ENCODE data around the gene FAM53C.
"Not testable (repeated sequence)": the region's sequence is repeated elsewhere in the genome, so short reads cannot be mapped to it uniquely, and the experiment has no call there.

The FAM53C gene

DNA sequence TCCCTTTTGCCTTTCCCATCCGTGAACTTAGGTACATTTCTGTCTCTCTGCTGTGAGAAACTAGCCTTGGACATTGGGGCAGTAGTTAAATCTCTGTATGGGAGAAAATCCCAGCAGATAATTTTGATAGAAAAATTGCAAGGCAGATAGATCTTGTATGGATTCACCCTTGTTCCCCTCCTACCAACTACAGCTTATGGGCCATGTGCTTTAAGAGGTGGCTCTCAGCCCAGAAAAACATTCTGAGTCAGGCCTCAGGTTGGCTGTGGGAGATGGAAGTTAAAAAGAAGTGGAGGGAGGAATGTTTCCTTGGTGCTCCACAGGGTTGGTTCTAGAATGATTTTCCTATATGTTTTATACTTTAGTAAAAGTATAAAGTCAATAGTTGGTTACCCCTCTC, 13.0 kb downstream of the FAM53C start:
- DNase-seq (ENCODE audit: low read depth, low spot score), result no peak

DNA sequence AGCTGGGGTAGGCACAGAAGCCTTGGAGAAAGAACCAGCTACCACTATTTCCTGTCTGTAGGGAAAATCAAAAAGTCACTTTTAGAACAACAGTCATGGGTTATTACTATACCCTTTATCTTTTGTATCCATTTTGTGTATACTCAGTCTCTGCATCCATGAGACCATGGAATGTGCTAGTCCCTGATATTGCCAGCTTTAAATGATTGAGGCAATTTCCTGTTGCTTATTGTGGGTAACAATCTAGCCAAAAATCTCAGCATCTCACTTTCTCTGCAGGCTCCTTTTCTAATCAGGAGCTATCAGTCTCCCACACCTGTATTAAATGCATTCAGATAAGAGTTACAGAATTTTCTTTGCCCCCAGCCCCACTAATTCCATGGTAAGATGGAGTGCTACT, 13.5 kb downstream of the FAM53C start:
- no peak for DNase-seq (ENCODE audit: low read depth, low spot score)

DNA sequence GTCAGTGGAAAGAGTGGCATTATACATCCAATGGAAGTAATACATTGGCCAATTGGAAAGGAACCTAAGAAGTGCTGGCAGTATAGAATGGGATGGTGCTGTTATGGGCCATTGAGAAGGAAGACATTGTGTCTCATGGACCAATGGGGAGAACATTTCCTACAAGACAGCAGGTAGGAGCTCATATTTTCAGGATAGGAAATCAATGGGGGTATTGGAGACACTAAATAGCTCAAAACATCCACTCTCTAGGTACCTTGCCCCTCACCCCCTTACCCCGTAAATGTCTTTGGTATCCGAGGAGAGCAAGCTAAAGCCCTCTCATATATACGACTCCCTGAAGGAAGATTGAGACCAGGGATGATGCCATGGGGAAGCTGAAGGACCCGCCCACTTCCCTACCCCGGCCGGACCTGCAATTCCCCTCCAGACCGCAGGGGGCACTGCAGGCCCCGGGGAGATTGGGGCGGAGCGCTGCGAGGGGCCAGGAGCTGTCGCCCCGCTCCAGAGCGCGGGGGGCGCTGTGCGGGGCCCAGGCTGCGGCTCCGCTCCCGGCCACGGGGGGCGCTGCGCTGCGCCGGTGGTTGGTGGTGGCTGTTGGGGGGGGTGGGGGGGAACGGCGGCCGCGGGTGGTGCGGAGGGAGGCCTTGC, 14.1 kb downstream of the FAM53C start, which contains the start of gene KDM3B:
Gene KDM3B, plus strand, starts transcription at position 615 of the 651 bp plus-strand sequence. CDS start 111 bp downstream, outside the sequence.
- DNase-seq (ENCODE audit: low read depth, low spot score), result peak; percentile 86

DNA sequence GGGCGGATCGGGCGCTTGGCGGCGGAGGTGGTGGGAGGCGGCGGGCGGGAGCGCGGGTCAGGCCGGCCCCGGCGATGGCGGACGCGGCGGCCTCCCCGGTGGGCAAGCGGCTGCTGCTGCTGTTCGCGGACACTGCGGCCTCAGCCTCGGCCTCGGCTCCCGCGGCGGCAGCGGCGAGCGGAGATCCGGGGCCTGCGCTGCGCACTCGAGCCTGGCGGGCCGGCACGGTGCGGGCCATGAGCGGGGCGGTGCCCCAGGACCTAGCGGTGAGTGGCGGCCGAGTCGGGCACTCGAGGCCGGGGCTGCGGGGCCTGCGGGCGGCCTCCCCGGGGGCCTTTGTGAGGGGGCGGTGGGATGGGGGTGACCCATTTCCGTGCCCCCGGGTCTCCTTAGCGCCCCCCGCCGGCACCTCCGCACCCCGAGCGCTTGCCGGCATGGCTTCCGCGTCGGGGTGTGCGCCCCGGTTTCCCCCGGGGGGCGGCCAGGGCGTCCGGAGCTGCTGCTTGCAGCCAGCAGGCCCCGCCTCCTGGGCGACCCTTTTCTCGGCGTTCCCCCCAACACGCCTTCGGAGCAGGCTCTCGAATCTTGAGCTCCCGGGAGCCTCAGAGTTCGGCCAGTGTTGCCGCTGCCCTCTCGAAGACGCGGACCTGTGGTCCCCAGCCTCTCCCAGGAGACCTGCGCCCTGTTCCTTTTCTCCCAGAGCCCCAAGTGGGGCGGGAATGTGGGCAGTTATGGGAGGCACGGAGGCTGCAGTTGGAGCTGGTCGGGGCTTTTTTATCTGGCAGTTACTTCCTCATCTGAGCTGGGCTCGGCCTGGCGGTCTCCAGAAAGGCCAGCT, 14.9 kb downstream of the FAM53C start:
- no peak for DNase-seq (ENCODE audit: low read depth, low spot score)

DNA sequence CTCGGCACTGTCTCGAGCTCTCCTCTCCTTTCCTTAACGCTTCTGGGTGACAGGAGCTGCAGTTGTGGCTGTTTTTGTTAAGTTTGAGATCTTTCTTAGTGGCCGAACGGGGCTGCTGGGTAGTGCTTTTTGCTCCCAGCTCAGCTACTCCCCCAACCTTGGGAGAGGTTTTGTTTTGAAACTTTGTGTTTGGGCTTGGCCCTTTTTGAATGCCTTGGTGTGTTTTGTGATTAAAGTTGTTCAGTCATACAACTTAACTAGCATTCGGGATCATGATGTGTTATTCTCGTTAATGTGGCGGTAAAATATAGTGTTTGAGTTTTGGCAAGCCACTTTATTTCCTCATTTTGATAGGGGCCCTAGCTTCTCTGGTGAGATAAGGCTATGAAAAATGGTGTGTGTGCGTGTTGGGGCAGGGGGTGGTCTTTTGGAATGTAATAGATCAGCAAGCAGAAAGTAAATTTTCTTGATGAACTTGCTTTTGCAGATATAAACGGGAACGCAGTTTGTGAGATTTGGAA, 15.6 kb downstream of the FAM53C start:
- DNase-seq (ENCODE audit: low read depth, low spot score), result no peak

DNA sequence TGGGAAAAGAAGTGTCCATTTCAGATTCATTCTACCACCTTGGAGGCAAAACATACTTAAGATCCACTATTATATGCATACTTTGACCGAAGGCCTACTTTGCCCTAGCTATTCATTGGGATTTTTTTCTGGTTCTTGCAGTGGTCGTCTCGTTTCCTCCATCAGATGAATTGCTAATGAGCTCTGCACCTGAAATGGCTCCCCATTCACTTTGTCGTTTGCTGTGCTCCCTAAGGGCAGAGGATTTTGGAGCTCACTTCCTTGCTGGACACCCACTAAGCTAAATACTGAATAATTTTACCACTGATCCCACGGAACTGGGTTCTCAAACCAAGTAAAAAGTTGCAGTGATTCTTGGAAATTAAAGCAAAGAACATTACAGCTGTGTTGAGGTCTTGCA, 16.3 kb downstream of the FAM53C start:
- no peak for DNase-seq (ENCODE audit: low read depth, low spot score)

DNA sequence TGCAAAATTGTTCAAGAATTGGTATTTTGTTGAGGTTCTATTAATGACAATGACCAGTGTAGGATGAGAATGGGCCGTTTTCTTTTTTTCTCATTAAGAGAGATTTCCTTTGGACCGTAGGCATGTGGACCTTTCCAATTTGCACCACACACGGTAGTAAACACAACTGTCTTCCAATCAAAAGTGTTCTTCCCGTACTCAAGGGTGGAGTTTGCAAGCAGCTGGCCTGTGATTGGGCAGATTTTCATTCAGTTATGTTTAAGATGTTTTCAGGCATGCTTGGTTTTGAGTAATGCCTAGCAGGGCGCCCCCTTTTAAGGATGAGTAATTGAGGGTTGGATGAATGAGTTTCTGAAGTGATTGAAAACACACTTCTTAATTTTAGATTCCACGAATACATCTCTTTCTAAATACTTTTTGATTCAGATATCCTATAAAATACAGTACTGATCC, 16.9 kb downstream of the FAM53C start:
- no peak for DNase-seq (ENCODE audit: low read depth, low spot score)

DNA sequence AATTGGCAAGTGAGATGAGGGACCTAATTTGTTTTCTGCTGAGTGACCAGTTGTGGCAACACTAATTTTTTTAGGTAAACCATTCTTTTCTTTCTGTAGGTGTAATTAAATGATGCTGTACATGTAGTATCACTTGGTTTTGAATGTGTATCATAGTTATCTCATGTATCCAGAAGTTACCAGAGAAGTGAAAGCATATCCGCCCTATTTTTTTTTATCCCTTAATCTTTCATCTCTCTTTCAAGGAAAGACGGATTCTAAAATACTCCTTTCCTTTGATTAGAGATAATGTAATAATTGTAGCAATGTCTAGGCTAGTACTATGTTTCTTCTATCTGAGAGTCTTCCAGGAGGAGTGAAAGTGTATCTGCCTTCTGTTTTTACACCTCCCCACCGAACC, 21.6 kb downstream of the FAM53C start:
- no peak for DNase-seq (ENCODE audit: low read depth, low spot score)

DNA sequence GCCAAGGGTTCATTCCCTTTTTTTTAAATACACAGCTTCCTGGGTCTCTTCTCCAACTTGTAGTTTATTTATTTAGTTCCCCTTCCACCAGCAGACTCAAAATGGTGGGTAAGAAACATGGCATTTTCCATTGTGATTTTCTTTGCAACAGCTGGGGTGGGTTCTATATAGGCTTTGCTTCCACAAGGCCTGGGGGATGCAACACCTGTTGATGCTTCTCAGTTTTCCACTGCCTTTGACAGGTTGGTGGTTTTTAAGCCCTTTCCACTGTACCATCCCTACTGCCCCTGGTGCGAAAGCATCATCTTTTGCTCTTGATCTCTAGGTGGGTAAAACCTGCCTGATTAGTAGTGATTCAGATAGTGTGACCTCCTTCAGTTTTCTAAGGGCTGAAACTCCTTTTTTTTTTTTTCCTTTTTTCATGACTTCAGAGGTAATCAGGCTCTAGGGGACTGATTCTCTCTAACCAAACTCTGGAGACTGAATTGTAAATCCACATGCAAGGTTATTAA, 22.9 kb downstream of the FAM53C start:
- no peak for DNase-seq (ENCODE audit: low read depth, low spot score)

DNA sequence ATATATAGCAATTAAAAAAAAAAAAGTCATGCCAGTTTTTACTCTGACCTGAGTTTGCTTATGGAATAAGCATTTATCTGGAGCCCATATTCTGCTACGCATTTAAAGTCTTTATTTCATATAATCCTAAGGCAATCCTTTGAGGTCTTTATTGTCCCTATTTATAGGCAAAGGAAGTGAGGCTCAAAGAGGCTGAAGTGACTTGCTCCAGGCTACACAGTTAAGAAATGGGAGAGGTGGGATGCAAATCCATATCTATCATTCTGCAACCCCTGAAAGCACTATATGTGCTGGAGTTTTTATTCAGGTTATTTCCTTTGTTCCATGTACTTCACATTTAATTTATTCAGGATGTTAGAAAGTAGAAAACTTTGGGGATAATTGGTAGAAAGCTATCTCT, 26.5 kb downstream of the FAM53C start:
- no peak for DNase-seq (ENCODE audit: low read depth, low spot score)

DNA sequence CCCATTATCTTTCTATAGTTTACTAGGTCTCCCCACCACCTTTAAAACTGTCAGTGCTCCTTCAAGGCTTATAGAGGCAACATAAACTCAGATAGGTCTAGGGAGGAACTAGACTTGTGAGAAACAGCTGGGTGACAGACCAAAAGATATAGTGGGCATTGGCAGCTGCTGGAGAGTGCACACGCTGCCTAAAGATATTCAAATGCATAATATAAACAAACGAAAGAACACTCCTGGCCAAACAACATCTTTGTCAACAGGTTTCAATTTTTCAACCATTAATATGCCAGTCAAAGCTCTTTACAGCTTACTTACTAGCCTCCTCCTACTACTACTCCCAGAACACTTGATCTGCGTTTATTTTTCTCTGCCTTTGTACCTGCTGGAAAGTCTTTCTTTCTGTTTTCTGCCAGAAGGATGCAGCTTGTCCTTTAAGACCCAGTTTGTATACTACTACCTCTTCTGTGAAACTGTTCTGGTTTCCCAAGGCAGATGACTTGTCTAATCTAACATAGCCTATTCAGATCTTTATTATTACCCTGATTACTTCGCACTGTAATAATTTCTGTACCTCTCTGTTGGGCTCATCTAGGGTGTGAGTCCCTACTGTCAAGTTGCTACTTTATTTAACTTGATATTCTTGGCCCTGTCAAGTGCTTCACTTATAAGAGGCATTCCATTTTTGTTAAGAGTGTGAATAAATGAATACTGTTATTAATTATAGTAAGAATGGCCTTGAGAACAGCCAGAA, 28.7 kb downstream of the FAM53C start:
- DNase-seq (ENCODE audit: low read depth, low spot score), result no peak

DNA sequence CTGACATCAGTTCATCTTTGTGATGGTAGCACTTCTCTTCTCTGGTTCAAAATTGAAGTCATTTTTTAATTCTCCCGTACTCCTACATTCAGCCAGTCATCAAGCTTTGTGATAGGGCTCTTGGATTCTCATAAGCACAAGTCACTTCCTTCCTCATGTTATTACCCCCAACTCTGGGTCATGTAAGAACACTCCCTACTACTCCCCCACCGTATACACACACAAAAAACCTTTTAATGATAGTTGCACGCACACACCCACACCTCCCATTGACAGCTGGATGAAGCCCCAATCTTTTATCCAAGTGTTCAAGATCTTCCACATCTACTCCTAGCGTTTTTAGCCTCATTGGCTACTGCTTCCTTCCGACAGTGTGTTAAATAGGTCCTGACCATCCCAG, 31.2 kb downstream of the FAM53C start:
- DNase-seq (ENCODE audit: low read depth, low spot score), result no peak

DNA sequence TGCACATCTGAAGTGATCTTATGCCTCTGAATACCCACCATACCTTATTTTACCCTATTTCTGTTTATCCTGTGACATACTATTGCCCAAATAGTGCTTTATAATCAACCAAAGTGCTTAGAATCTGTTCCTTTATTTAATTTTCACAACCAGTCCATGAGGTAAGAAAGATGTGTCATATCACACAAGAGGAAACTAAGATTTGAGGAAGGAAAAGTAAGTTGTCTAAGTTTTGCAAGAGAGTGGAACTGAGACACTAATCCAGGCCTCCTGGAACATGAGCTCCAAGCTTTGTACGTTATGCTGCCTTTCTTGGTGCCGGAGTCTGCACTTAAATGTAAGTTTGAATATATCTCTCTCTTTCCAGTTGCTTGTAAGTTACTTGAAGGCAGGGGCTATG, 31.6 kb downstream of the FAM53C start:
- DNase-seq (ENCODE audit: low read depth, low spot score), result no peak

DNA sequence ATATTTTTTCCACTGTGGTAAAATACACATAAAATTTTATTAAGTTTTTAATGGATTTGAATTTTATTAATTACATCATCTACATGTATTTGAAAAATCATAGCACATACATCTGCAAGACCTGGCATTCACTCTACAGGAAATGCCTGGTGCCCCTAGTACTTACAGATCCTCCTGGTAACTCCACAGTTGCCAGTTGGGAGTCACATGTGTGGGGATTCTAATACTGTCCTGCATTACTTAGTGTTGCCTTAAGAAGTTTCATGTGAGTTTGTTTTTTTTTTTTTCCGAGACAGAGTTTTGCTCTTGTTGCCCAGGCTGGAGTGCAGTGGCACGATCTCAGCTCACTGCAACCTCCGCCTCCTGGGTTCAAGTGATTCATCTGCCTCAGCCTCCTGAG, 32.5 kb downstream of the FAM53C start:
- no peak for DNase-seq (ENCODE audit: low read depth, low spot score)

DNA sequence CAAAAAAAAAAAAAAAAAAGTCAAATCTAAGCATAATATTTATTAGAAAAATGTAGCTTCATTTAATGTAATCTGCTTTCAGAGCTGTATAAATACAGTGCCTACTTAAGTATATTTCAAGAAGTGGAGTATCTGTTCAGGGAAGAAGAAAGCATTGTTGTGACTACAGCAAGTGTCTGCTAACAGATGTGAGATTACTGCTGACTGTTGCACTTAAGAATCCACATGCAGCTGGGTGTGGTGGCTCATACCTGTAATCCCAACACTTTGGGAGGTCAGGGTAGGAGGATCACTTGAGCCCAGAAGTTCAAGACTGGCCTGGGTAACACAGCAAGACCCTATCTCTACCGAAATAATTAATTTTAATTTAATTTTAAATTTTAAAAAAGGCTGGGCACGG, 33.4 kb downstream of the FAM53C start:
- DNase-seq (ENCODE audit: low read depth, low spot score), result no peak

DNA sequence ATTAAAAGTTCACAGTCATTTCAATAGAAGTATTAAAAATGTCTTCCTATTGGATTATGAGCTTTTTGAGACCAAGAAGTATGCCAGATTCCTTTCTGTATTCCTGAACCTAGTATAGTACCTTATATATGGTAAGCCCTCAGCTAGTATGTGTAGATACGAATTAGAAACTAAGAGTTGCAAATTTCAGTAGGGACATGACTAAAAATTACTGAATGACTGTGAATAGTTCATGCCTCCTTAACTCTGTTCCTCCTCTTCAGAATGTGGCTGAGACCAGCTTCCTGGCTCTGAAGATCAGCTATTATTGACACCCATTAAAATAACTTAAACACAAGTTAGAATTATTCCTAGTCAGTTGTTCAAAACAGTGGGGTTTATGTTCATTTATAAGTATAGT, 34.2 kb downstream of the FAM53C start:
- DNase-seq (ENCODE audit: low read depth, low spot score), result no peak

DNA sequence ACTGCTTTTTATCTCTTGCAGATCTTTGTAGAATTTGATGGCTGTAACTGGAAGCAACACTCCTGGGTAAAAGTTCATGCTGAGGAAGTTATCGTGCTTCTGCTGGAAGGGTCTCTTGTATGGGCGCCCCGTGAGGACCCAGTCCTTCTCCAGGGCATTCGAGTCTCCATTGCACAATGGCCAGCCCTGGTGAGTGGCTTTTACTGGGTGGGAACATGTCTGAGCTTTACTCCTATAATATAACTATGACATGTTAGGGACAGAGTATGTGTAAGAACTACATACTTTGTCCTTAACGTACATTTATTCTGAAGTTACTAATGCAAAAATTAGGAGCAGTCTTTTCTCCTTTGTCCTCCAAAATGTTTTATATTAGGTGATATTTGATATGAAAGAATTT, 34.6 kb downstream of the FAM53C start:
- no peak for DNase-seq (ENCODE audit: low read depth, low spot score)

DNA sequence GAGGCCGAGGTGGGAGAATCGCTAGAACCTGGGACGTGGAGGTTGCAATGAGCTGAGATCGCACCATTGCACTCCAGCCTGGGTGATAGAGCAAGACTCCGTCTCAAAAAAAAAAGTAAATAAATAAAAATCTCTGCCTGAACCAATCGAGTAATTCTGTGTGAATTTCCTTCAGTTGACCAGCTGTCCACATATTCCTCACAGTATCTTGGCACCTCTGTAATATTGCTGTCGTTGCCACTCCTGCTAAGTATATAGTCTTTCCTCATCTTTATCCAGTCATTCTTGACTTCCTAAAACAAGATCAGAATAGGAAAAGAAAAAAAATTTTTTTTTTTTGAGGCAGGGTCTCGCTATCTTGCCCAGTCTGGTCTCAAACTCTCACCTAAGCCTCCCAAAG, 44.3 kb downstream of the FAM53C start:
- no peak for DNase-seq (ENCODE audit: low read depth, low spot score)

DNA sequence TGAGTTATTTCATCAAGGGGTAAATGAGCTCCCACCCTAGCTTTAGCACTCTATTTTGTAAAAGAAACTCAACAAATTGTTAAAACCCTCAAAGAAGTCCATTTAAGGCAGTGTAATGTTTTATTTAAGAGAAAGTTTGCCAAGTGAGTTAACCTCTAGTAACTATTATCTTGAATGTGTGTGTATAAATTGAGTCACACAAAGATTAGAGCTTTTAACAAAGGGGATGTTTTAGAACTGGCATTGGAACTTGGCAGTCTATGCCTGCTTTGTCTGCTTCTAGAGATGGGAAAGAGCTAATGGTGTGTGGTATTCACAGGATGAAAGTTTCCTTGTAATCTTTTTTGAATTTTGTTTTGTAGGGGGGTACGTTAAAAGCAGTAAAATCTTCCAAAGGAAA, 47.6 kb downstream of the FAM53C start:
- DNase-seq (ENCODE audit: low read depth, low spot score), result no peak

DNA sequence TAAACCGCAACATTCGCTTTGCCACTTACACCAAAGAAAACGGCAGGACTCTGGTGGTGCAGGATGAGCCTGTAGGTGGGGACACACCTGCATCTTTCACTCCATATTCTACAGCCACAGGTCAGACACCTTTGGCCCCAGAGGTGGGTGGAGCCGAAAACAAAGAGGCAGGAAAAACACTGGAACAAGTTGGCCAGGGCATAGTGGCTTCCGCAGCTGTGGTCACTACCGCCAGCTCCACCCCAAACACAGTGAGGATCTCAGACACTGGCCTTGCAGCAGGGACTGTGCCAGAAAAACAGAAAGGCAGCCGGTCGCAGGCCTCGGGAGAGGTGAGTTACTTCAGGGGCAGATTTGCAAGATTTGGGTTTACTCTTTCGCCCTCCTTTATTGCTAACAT, 48.2 kb downstream of the FAM53C start:
- no peak for DNase-seq (ENCODE audit: low read depth, low spot score)

DNA sequence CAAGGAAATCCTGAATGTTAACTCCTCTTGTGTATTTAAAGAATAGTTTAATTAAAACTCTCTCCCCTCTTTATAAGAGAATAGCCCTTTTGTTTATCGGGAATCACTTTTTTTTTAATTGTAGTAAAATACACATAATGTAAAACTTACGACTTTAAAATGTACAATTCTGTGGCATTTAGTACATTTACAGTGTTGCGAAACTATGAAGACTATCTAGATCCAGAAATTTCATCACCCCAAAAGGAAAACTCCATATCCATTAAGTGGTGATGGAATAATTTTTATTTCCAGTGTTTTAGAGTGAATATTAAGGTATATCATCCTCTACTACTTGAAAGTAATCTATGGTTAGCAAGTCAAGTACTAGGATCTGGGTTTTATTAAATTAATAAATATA, 51.3 kb downstream of the FAM53C start:
- DNase-seq (ENCODE audit: low read depth, low spot score), result no peak

DNA sequence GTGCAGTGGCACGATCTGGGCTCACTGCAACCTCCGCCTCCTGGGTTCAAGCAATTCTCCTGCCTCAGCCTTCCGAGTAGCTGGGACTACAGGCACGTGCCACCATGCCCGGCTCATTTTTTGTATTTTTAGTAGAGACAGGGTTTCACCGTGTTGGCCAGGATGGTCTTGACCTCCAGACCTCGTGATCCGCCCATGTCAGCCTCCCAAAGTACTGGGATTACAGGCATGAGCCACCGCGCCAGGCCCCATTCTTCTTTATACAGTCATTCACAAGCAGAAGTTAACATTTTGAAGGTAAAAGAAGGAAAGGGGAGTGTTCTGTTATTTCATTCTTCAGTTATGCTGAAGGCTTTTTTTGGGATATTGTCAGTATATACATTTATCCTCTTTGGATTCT, 51.8 kb downstream of the FAM53C start:
- DNase-seq (ENCODE audit: low read depth, low spot score), result not testable (repeated sequence)
